ENCODE data around the gene MON2.

MON2 gene

GRCh38 chr12:62603061-62603810 lies 136.6 kb downstream of the MON2 start:
- peak overlapping the region; percentile 98 for H3K27ac ChIP-seq
- DNase-seq (ENCODE audit: low read depth, low spot score), result peak; percentile 66

GRCh38 chr12:62603811-62604098 lies 137.1 kb downstream of the MON2 start:
- H3K27ac ChIP-seq, result peak overlapping the region; percentile 98
- no peak for DNase-seq (ENCODE audit: low read depth, low spot score)

GRCh38 chr12:62604373-62604772 lies 137.7 kb downstream of the MON2 start:
- H3K27ac ChIP-seq, result no peak overlapping the region
- DNase-seq (ENCODE audit: low read depth, low spot score), result no peak

- no peak for DNase-seq (ENCODE audit: low read depth, low spot score)
- H3K27ac ChIP-seq, result no peak overlapping the region
Observed at GRCh38 chr12:62604871-62605270, 138.2 kb downstream of the MON2 start.

- H3K27ac ChIP-seq, result no peak overlapping the region
- DNase-seq (ENCODE audit: low read depth, low spot score), result no peak
Observed at GRCh38 chr12:62605981-62606380, 139.4 kb downstream of the MON2 start.

DNA sequence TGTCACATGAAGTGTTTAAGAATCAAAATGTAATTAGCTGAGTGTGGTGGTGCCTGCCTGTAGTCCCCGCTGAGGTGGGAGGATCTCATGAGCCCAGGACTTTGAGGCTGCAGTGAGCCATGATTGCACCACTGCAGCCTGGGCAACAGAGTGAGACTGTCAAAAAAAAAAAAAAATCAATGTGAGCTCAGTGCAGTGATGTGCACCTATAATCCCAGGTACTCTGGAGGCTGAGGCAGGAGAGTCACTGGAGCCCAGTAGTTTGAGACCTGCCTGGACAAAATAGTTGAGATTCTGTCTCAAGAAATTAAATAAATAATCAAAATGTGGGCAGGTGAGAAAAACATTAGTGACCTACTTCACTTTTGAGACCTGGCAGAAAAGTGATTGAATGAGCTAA lies 140.0 kb downstream of the MON2 start:
- DNase-seq (ENCODE audit: low read depth, low spot score), result no peak
- no peak overlapping the region for H3K27ac ChIP-seq

- DNase-seq (ENCODE audit: low read depth, low spot score), result no peak
- H3K27ac ChIP-seq, result no peak overlapping the region
Observed at GRCh38 chr12:62613081-62613480, 146.5 kb downstream of the MON2 start.

DNA sequence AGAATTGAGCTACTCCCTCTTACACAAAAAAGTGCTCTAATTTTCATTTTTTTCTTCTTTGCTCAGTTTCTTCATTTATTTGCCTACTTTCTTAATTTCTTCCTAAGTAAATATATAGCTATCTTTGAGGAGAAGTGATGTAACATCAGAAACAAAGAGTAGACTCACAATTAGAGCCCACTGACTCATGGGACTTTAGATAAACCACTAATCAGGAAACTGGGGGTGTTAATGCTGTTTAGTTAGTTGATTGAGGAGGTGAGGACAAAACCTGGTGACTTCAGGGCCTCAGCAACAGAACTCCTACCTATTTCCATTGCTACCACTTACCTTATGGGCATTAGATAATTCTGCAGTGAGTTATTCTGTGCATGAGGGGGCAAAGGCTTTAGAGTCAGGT lies 151.7 kb downstream of the MON2 start:
- no peak overlapping the region for H3K27ac ChIP-seq
- no peak for DNase-seq (ENCODE audit: low read depth, low spot score)

DNA sequence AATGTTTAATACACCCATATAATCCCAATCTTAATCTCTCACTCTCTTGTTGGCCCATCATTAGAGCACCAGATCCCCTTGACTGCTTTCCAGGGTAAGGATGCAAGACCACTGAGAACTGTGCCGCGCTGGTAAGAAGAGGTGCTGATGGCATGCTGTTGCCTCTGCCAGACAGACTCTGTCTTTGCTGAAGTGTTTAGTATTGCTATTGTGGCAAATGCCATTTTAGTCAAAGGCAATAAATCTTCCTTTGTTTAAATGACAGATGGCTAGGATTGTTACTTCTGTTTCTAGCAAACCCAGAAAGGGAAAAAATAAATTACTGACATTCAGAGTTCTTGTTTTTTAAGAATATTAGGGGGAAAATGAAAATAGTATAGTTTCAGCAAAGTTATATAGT lies 152.3 kb downstream of the MON2 start:
- no peak overlapping the region for H3K27ac ChIP-seq
- no peak for DNase-seq (ENCODE audit: low read depth, low spot score)

DNA sequence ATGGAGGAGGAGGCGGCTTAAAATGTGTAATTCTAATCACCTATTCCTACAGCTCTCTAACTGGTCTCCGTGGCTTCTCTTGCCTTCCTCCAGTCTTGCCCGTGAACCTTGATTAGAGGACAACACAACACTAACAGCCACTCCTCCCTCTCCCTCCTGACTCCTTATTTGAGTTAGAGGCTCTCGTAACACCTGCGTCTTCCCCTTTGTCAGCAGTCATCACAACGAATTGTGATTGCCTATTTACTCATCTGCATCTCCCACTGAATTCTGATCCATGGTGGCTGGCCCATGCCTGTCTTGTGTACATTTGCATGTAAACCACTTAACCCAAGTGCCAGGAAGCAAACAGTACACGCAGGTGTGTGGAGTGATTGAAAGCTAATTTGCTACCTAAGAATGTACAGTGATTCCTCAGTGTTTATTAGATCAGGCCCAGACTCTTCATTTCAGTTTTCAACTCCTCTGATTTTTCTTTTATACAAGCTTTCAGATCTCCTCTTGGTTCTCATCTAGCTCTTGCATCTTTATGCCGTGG lies 154.5 kb downstream of the MON2 start:
- H3K27ac ChIP-seq, result no peak overlapping the region
- DNase-seq (ENCODE audit: low read depth, low spot score), result no peak

GRCh38 chr12:62622177-62622576 lies 155.6 kb downstream of the MON2 start:
- H3K27ac ChIP-seq, result no peak overlapping the region
- no peak for DNase-seq (ENCODE audit: low read depth, low spot score)

DNA sequence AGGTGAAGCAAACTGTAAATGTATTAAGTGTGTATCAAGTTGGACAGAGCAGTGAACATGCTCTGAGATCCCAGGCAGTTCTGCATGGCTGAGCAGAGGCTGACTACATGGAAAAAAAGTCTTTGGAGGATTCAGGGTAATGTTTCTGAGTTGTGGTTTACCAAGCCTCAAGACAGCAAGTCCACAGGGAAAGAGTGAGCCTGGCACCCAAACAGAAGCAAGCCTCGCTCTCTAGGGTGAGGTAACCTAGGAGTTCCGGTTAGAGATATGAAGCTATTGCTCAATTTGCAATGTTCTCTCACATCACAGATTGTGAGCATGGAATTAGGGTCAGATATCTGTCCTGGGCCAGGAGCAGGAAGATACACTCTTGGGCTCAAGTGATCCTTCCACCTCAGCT lies 158.6 kb downstream of the MON2 start:
- DNase-seq (ENCODE audit: low read depth, low spot score), result no peak
- no peak overlapping the region for H3K27ac ChIP-seq

- H3K27ac ChIP-seq, result no peak overlapping the region
- DNase-seq (ENCODE audit: low read depth, low spot score), result no peak
Observed at GRCh38 chr12:62627181-62627580, 160.6 kb downstream of the MON2 start.

DNA sequence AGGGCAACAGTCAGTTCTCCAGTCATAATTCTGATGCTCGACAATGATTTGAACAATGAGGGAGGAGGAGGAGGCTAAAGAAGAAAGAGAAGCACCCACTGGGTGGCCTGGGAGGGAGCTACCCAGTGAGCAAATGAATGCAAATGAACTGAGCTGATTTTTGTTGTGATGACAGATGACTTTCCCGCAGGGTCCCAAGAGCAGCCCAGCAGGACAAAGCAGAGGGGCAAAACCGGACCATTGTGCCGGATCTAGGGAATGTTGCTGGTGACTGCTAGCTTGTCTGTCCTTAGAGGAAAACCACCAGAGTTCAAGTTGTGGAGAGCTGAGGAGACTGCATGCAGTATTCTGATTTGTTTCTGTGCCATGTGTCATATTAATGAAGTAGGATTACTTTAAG lies 162.8 kb downstream of the MON2 start:
- DNase-seq (ENCODE audit: low read depth, low spot score), result no peak
- H3K27ac ChIP-seq, result no peak overlapping the region

- H3K27ac ChIP-seq, result no peak overlapping the region
- DNase-seq (ENCODE audit: low read depth, low spot score), result no peak
Observed at GRCh38 chr12:62629971-62630739, 163.5 kb downstream of the MON2 start.

GRCh38 chr12:62631471-62632410 lies 165.1 kb downstream of the MON2 start:
- H3K27ac ChIP-seq, result peak overlapping the region; percentile 22
- DNase-seq (ENCODE audit: low read depth, low spot score), result no peak

DNA sequence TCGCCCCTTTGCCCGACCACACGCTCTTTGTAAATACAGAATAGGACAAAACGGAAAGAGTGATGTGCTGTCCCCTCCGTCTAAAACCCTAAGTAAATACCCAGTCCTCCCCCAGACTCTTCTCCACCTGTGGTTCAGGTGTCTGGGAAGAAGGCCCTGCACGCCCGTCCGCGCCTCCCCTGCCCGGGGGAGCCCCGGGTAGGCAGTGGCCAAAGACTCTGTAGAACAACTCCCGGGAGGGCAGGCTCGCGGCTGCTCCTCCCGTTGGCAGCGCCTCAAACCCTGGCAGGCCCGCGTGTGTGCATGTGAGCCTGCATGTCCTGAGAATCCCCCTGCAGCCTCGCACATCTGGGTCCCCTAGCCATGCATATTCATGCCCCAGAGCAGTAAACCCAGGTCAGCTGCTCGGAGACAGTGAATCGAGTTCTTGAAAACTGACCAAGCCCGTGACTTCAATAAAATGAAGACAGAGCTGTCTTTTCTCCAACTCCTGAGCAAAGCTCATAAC lies 165.8 kb downstream of the MON2 start:
- H3K27ac ChIP-seq, result peak overlapping the region; percentile 22
- DNase-seq (ENCODE audit: low read depth, low spot score), result no peak

DNA sequence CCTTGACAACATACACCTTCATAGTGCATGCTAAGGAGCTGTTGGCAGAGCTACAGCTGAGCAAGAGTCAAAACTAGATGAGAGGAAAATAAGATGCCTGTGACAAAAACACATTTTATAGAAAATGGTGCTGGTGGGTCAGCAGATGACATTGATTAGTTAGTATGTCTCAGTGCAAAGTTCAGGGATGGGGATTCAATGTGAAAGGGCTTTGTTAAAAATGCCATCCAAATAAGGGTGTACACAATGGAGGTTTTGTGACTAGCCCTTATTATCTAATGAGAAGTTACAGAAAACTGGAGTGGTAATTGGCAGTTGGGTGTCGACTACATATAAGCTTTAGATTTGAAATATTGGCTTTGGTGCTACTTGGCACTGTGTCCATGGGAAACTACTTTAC lies 169.0 kb downstream of the MON2 start:
- no peak overlapping the region for H3K27ac ChIP-seq
- DNase-seq (ENCODE audit: low read depth, low spot score), result no peak

GRCh38 chr12:62637679-62638078 lies 171.1 kb downstream of the MON2 start:
- DNase-seq (ENCODE audit: low read depth, low spot score), result no peak
- H3K27ac ChIP-seq, result no peak overlapping the region

DNA sequence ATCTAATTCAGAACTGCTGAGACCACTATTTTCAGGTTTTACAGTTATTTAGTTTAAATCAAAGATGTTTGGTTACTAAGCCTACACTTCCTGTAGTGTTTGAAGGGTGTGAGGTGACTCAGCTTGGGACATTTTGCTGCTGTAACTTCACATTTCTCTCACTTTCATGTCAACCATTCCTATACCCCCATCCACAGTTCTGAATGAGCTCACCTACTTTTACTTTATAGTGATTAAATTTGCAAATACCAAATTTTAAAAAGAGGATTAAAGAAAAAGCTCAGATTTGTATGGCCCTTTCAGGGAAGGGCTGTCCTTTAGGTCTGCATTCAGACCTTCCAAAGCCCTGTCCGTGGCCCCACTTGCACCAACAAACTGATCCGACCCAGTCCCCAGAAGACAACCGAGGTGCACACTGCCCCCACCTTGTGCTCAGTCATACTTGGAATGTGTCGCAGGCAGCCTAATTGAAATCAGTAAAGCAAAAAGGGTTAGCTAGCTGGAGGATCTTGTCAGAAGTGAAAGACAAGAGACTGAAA lies 174.4 kb downstream of the MON2 start:
- H3K27ac ChIP-seq, result no peak overlapping the region
- no peak for DNase-seq (ENCODE audit: low read depth, low spot score)
